ENCODE measurements around the gene ABCD2. TPM values are rescaled to one million over a fixed set of nuclear protein-coding genes. Genes with fewer than 3 reads are reported as not detected.

The ABCD2 gene
- total and polyA plus RNA-seq, 3 experiments from 2014 or later: 4.5 to 8.7 (median 5.0) TPM

- POLR2A ChIA-PET: no interaction called here
- no peaks in the 10 kb centered on the region for H3K4me1 ChIP-seq (ENCODE audit: insufficient read depth, low read length)
- Mint-ChIP-seq H3K27ac (peak overlapping the region in 2 of 8 donors; percentile 31 to 63), H3K36me3 (peaks cover 4 to 56% (median 20%) of the 10 kb centered on the region in 3 donors), H3K4me1 (peaks cover 25 to 47% (median 25%) of the 10 kb centered on the region in 3 donors), H3K4me3 (no peak overlapping the region), H3K27me3 (no peaks in the 10 kb centered on the region), H3K9me3 (no peaks in the 10 kb centered on the region)
- H3K27me3 ChIP-seq (ENCODE audit: insufficient read depth, low read length, poor library complexity, severe bottlenecking): no peaks in the 10 kb centered on the region
- no peak for DNase-seq
- CTCF ChIA-PET: interaction anchor here (1.1 to 1.3 kb wide), 2 partner anchors 24 to 100 kb away, joined by 3 read pairs; no protein-coding TSS in a partner anchor
- peaks cover 4% of the 10 kb centered on the region for H3K36me3 ChIP-seq (ENCODE audit: insufficient read depth, low read length)
- H3K9me3 ChIP-seq (ENCODE audit: low read length): no peaks in the 10 kb centered on the region
- no peak overlapping the region for H3K27ac ChIP-seq (ENCODE audit: low read depth, low read length)
- no peak overlapping the region for H3K4me3 ChIP-seq (ENCODE audit: low read length)
Observed at GRCh38 chr12:39595928-39596327, 23.7 kb downstream of the ABCD2 start.

GRCh38 chr12:39592295-39592694, 27.3 kb downstream of the ABCD2 start:
- no peak overlapping the region for H3K27ac ChIP-seq (ENCODE audit: low read depth, low read length)
- POLR2A ChIA-PET: interaction anchor here (0.9 to 1.5 kb wide), 2 partner anchors 28 to 99 kb away, joined by 3 to 4 read pairs; partner anchors contain the start of gene ABCD2
- Mint-ChIP-seq H3K27me3 (no peaks in the 10 kb centered on the region), H3K4me1 (peaks cover 21 to 48% (median 26%) of the 10 kb centered on the region in 3 donors), H3K9me3 (no peaks in the 10 kb centered on the region), H3K4me3 (no peak overlapping the region), H3K27ac (peak overlapping the region in 3 of 8 donors; percentile 12 to 50 (median 43)), H3K36me3 (peaks cover 0 to 48% (median 13%) of the 10 kb centered on the region in 3 donors)
- no peak for DNase-seq
- no peaks in the 10 kb centered on the region for H3K36me3 ChIP-seq (ENCODE audit: insufficient read depth, low read length)
- no peaks in the 10 kb centered on the region for H3K4me1 ChIP-seq (ENCODE audit: insufficient read depth, low read length)
- CTCF ChIA-PET: interaction anchor here (0.6 kb wide), 1 partner anchor 187 kb away, joined by 3 read pairs; no protein-coding TSS in a partner anchor
- H3K4me3 ChIP-seq (ENCODE audit: low read length): no peak overlapping the region
- no peaks in the 10 kb centered on the region for H3K27me3 ChIP-seq (ENCODE audit: insufficient read depth, low read length, poor library complexity, severe bottlenecking)
- H3K9me3 ChIP-seq (ENCODE audit: low read length): no peaks in the 10 kb centered on the region

- Histone ChIP-seq H3K4me3 (ENCODE audit: low read length) (no peak overlapping the region), H3K27ac (ENCODE audit: low read depth, low read length) (no peak overlapping the region), H3K4me1 (ENCODE audit: insufficient read depth, low read length) (no peaks in the 10 kb centered on the region), H3K9me3 (ENCODE audit: low read length) (no peaks in the 10 kb centered on the region), H3K36me3 (ENCODE audit: insufficient read depth, low read length) (peaks cover 7% of the 10 kb centered on the region), H3K27me3 (ENCODE audit: insufficient read depth, low read length, poor library complexity, severe bottlenecking) (no peaks in the 10 kb centered on the region)
- no peak for DNase-seq
- peaks cover 17 to 59% (median 25%) of the 10 kb centered on the region in 3 donors for H3K36me3 Mint-ChIP-seq
- ChIA-PET CTCF (interaction anchor here (1.4 to 4.5 kb wide), 2 partner anchors 100 to 103 kb away, joined by 6 to 22 read pairs; no protein-coding TSS in a partner anchor), POLR2A (no interaction called here)
- H3K9me3 Mint-ChIP-seq: no peaks in the 10 kb centered on the region
- H3K27ac Mint-ChIP-seq: no peak overlapping the region
- no peaks in the 10 kb centered on the region for H3K27me3 Mint-ChIP-seq
- no peak overlapping the region for H3K4me3 Mint-ChIP-seq
- peaks cover 19 to 42% (median 34%) of the 10 kb centered on the region in 3 donors for H3K4me1 Mint-ChIP-seq
Observed at GRCh38 chr12:39588348-39588747, 31.3 kb downstream of the ABCD2 start.

GRCh38 chr12:39587225-39587624, 32.4 kb downstream of the ABCD2 start:
- H3K27ac Mint-ChIP-seq: peak overlapping the region in 3 of 8 donors; percentile 5 to 61 (median 49)
- no peak overlapping the region for H3K4me3 Mint-ChIP-seq
- Histone ChIP-seq H3K4me3 (ENCODE audit: low read length) (no peak overlapping the region), H3K9me3 (ENCODE audit: low read length) (no peaks in the 10 kb centered on the region), H3K27me3 (ENCODE audit: insufficient read depth, low read length, poor library complexity, severe bottlenecking) (no peaks in the 10 kb centered on the region), H3K36me3 (ENCODE audit: insufficient read depth, low read length) (peaks cover 7% of the 10 kb centered on the region), H3K27ac (ENCODE audit: low read depth, low read length) (no peak overlapping the region), H3K4me1 (ENCODE audit: insufficient read depth, low read length) (no peaks in the 10 kb centered on the region)
- ChIA-PET POLR2A (no interaction called here), CTCF (interaction anchor here (0.7 to 4.5 kb wide), 5 partner anchors 10 to 105 kb away, joined by 3 to 22 read pairs (median 4); no protein-coding TSS in a partner anchor)
- peak in 3 of 5 donors; percentile 18 to 50 (median 27) for DNase-seq
- no peaks in the 10 kb centered on the region for H3K27me3 Mint-ChIP-seq
- peaks cover 12 to 31% (median 27%) of the 10 kb centered on the region in 3 donors for H3K4me1 Mint-ChIP-seq
- H3K36me3 Mint-ChIP-seq: peaks cover 17 to 59% (median 23%) of the 10 kb centered on the region in 3 donors
- H3K9me3 Mint-ChIP-seq: no peaks in the 10 kb centered on the region

GRCh38 chr12:39586816-39587215, 32.8 kb downstream of the ABCD2 start:
- no peak for DNase-seq
- H3K27me3 Mint-ChIP-seq: no peaks in the 10 kb centered on the region
- peaks cover 10 to 28% (median 23%) of the 10 kb centered on the region in 3 donors for H3K4me1 Mint-ChIP-seq
- peaks cover 17 to 59% (median 23%) of the 10 kb centered on the region in 3 donors for H3K36me3 Mint-ChIP-seq
- H3K4me3 Mint-ChIP-seq: no peak overlapping the region
- H3K4me1 ChIP-seq (ENCODE audit: insufficient read depth, low read length): no peaks in the 10 kb centered on the region
- H3K27ac ChIP-seq (ENCODE audit: low read depth, low read length): no peak overlapping the region
- no peaks in the 10 kb centered on the region for H3K9me3 Mint-ChIP-seq
- ChIA-PET CTCF (interaction anchor here (1.3 to 4.5 kb wide), 5 partner anchors 11 to 105 kb away, joined by 4 to 22 read pairs (median 6); partner anchors contain the start of gene ABCD2), POLR2A (no interaction called here)
- H3K27me3 ChIP-seq (ENCODE audit: insufficient read depth, low read length, poor library complexity, severe bottlenecking): no peaks in the 10 kb centered on the region
- peaks cover 7% of the 10 kb centered on the region for H3K36me3 ChIP-seq (ENCODE audit: insufficient read depth, low read length)
- H3K27ac Mint-ChIP-seq: no peak overlapping the region
- no peaks in the 10 kb centered on the region for H3K9me3 ChIP-seq (ENCODE audit: low read length)
- no peak overlapping the region for H3K4me3 ChIP-seq (ENCODE audit: low read length)

GRCh38 chr12:39581592-39581991, 38.0 kb downstream of the ABCD2 start:
- peaks cover 7% of the 10 kb centered on the region for H3K36me3 ChIP-seq (ENCODE audit: insufficient read depth, low read length)
- Mint-ChIP-seq H3K4me1 (peaks cover 6 to 22% (median 17%) of the 10 kb centered on the region in 3 donors), H3K27ac (peak overlapping the region in 1 of 8 donors; percentile 62), H3K27me3 (no peaks in the 10 kb centered on the region), H3K36me3 (peaks cover 17 to 76% (median 26%) of the 10 kb centered on the region in 3 donors), H3K4me3 (no peak overlapping the region), H3K9me3 (no peaks in the 10 kb centered on the region)
- ChIA-PET POLR2A (no interaction called here), CTCF (no interaction called here)
- no peak overlapping the region for H3K4me3 ChIP-seq (ENCODE audit: low read length)
- H3K4me1 ChIP-seq (ENCODE audit: insufficient read depth, low read length): no peaks in the 10 kb centered on the region
- H3K27me3 ChIP-seq (ENCODE audit: insufficient read depth, low read length, poor library complexity, severe bottlenecking): no peaks in the 10 kb centered on the region
- no peaks in the 10 kb centered on the region for H3K9me3 ChIP-seq (ENCODE audit: low read length)
- no peak for DNase-seq
- no peak overlapping the region for H3K27ac ChIP-seq (ENCODE audit: low read depth, low read length)

GRCh38 chr12:39575498-39575875, 44.1 kb downstream of the ABCD2 start:
- peaks cover 16% of the 10 kb centered on the region for H3K36me3 ChIP-seq (ENCODE audit: insufficient read depth, low read length)
- no peaks in the 10 kb centered on the region for H3K4me1 ChIP-seq (ENCODE audit: insufficient read depth, low read length)
- Mint-ChIP-seq H3K4me3 (no peak overlapping the region), H3K36me3 (peaks cover 29 to 85% (median 37%) of the 10 kb centered on the region in 3 donors), H3K4me1 (peaks cover 0 to 14% (median 13%) of the 10 kb centered on the region in 3 donors), H3K27me3 (no peaks in the 10 kb centered on the region), H3K27ac (peak overlapping the region in 3 of 8 donors; percentile 22 to 55 (median 36)), H3K9me3 (peaks cover 0 to 6% (median 0%) of the 10 kb centered on the region in 5 donors)
- no peak overlapping the region for H3K27ac ChIP-seq (ENCODE audit: low read depth, low read length)
- ChIA-PET POLR2A (no interaction called here), CTCF (no interaction called here)
- no peaks in the 10 kb centered on the region for H3K9me3 ChIP-seq (ENCODE audit: low read length)
- no peaks in the 10 kb centered on the region for H3K27me3 ChIP-seq (ENCODE audit: insufficient read depth, low read length, poor library complexity, severe bottlenecking)
- DNase-seq: no peak
- no peak overlapping the region for H3K4me3 ChIP-seq (ENCODE audit: low read length)

- H3K36me3 ChIP-seq (ENCODE audit: insufficient read depth, low read length): peaks cover 21% of the 10 kb centered on the region
- Mint-ChIP-seq H3K9me3 (peaks cover 0 to 7% (median 1%) of the 10 kb centered on the region in 5 donors), H3K4me3 (no peak overlapping the region), H3K36me3 (peaks cover 35 to 86% (median 41%) of the 10 kb centered on the region in 3 donors), H3K27ac (peak overlapping the region in 4 of 8 donors; percentile 22 to 55 (median 42)), H3K4me1 (peaks cover 0 to 14% (median 13%) of the 10 kb centered on the region in 3 donors), H3K27me3 (no peaks in the 10 kb centered on the region)
- no peaks in the 10 kb centered on the region for H3K27me3 ChIP-seq (ENCODE audit: insufficient read depth, low read length, poor library complexity, severe bottlenecking)
- H3K4me1 ChIP-seq (ENCODE audit: insufficient read depth, low read length): no peaks in the 10 kb centered on the region
- H3K4me3 ChIP-seq (ENCODE audit: low read length): no peak overlapping the region
- H3K9me3 ChIP-seq (ENCODE audit: low read length): no peaks in the 10 kb centered on the region
- ChIA-PET POLR2A (no interaction called here), CTCF (no interaction called here)
- DNase-seq: no peak
- no peak overlapping the region for H3K27ac ChIP-seq (ENCODE audit: low read depth, low read length)
Observed at GRCh38 chr12:39574785-39575497, 44.7 kb downstream of the ABCD2 start.

All from CD8-positive, alpha-beta memory T cell (primary cell).